ENCODE results near the gene C3orf33. TPM values are rescaled to one million over a fixed set of nuclear protein-coding genes. Genes with fewer than 3 reads are reported as not detected.

The C3orf33 gene
- total and polyA plus RNA-seq, 2 experiments from 2014 or later = 3.5 to 4.7 TPM

- no peak for TF ChIP-seq ZNF462 (CRISPR knock-in tag; IDR thresholded peaks at IDR 0.05)
- TF ChIP-seq JUNB (IDR thresholded peaks at IDR 0.05; ENCODE audit: unreplicated experiment) = no peak
- TF ChIP-seq EZH2 (IDR thresholded peaks at IDR 0.05; ENCODE audit: low read depth, unreplicated experiment) = no peak
- TF ChIP-seq STAT1 (IDR thresholded peaks at IDR 0.05; ENCODE audit: unreplicated experiment) = no peak
- no peak for TF ChIP-seq CREB1 (CRISPR knock-in tag; IDR thresholded peaks at IDR 0.05; ENCODE audit: low read depth)
Observed at GRCh38 chr3:155791190-155791589, 14.9 kb downstream of the C3orf33 start (continued).

- H3K4me2 ChIP-seq = no peak overlapping the region; the same call in 1 of the 2 replicates
- H3F3A ChIP-seq (replicated peaks; ENCODE audit: low read depth) = no peaks in the 10 kb centered on the region
- H3K4me3 ChIP-seq = no peak overlapping the region
- Mint-ChIP-seq H3K4me1 (peaks cover 14% of the 10 kb centered on the region), H3K36me3 (ENCODE audit: low read depth) (peaks cover 27% of the 10 kb centered on the region), H3K4me3 (no peak overlapping the region), H3K27ac (peak overlapping the region; percentile 91; the same call in 1 of the 2 replicates), H3K9me3 (no peaks in the 10 kb centered on the region), H3K27me3 (ENCODE audit: insufficient read depth, low read depth, poor library complexity) (peaks cover 3% of the 10 kb centered on the region)
- ATAC-seq (peak; percentile 26; the same call in 2 of the 3 replicates), DNase-seq (ENCODE audit: low spot score) (peak; percentile 6)
- H2AFZ ChIP-seq = no peak overlapping the region
- H3K9me2 ChIP-seq (ENCODE audit: insufficient read depth) = peaks cover 11% of the 10 kb centered on the region
- peak overlapping the region; percentile 53; the same call in 1 of the 2 replicates for H3K27ac ChIP-seq (ENCODE audit: low read depth)
- 0 out of 2 replicates have a peak, but pooled peaks cover 3% of the 10 kb centered on the region for H3K79me2 ChIP-seq (replicated peaks; ENCODE audit: insufficient read depth)
- peaks cover 11% of the 10 kb centered on the region; the same call in 1 of the 2 replicates for H3K4me1 ChIP-seq (ENCODE audit: insufficient read depth)
- no peaks in the 10 kb centered on the region for H4K20me1 ChIP-seq (replicated peaks; ENCODE audit: insufficient read depth)
- no peaks in the 10 kb centered on the region for H3K36me3 ChIP-seq (ENCODE audit: insufficient read depth)
- H3K27me3 ChIP-seq (ENCODE audit: insufficient read depth) = no peaks in the 10 kb centered on the region
- TF ChIP-seq POLR2AphosphoS5 (IDR thresholded peaks at IDR 0.05; ENCODE audit: low read depth) (no peak), JUNB (IDR thresholded peaks at IDR 0.05; ENCODE audit: unreplicated experiment) (no peak), ZNF114 (CRISPR knock-in tag; IDR thresholded peaks at IDR 0.05) (no peak), CTCF (conservative IDR thresholded peaks at IDR 0.05; ENCODE audit: low read depth in 2 of 2) (no peak), ZNF331 (CRISPR knock-in tag; IDR thresholded peaks at IDR 0.05; ENCODE audit: low read depth) (no peak), CREB1 (CRISPR knock-in tag; IDR thresholded peaks at IDR 0.05; ENCODE audit: low read depth) (no peak)
- TF ChIP-seq, protein P1, sequence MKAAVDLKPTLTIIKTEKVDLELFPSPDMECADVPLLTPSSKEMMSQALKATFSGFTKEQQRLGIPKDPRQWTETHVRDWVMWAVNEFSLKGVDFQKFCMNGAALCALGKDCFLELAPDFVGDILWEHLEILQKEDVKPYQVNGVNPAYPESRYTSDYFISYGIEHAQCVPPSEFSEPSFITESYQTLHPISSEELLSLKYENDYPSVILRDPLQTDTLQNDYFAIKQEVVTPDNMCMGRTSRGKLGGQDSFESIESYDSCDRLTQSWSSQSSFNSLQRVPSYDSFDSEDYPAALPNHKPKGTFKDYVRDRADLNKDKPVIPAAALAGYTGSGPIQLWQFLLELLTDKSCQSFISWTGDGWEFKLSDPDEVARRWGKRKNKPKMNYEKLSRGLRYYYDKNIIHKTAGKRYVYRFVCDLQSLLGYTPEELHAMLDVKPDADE (IDR thresholded peaks at IDR 0.05) = no peak
Observed at GRCh38 chr3:155790272-155790925, 15.7 kb downstream of the C3orf33 start.

All from GM23338 (cell line).